Amniotic epithelial cell (primary cell): ENCODE results near the gene BRD2.

Source experiments
- DNase-seq: peaks from one replicate; pipeline ENCODE4 v3.0.0-alpha.2; 2010; ENCODE audit warnings: low read depth

The BRD2 gene

DNA sequence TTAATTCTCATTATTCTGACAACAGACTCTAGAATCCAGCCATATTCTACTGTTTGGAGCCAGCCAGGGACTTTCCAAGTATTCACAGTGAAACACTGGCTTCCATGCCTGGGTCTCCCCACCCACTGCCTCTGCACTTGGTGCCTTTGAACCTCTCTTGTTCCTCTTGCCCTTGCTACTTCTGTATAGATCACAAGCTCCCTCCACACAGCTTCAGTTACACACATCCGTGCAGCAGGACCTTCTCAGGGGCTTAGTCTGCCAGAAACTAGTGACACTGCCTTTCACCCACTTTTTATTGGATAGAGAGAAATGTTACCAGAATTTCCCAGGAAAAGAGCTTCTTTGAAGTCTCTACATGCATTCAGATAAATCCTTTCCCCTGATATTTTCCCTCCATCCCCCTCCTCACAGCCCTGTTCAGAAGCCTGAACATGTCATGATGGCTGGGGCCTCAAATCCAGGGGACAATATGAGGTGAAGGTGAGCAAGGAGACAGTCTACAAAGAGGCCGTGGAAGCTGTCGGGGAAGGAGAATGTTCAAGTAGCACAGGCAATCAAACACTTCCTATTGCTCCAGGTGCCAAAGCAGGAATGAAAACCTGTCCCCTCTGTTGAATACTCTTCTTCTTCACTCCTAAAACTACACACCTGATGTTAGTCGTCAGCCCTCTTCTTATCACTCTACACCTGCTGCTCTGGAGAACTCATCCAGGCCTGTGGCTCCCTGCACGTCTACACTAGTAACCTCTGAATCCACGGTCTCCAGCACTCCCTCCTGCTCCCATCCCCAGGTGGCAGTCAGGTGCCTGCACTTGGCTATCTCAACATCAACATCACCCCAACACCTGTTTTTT, 61.2 kb downstream of the BRD2 start:
- peak; percentile 6 for DNase-seq

DNA sequence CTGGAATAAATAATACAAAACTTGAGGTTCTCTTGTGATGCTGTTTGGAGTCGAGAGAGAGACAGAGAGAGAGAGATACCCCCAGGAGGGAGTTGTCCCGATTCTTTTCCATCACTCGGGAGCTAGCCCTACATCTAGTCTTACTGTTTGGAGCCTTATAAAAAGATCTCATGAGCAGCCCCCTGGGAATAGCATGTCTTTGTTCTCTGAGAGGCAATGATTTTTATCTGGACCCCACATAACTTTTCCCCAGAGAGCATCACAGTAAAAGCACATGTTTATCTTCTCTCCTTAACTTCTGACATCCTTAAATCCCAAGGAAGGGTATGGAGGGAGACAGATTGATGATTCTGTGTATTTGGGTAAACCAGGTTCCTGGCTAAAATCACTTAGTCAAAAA, 61.9 kb downstream of the BRD2 start:
- DNase-seq, result no peak
